K562 (cell line): ENCODE results near the gene CAPZA1. TPM values are rescaled to one million over a fixed set of nuclear protein-coding genes. Genes with fewer than 3 reads are reported as not detected.
A peak's percentile ranks its signal among the peaks of the same experiment; 100 is the strongest.

Experiments
- CREM ChIP-seq: IDR thresholded peaks from 2 replicates; pipeline ENCODE4 v1.6.1; 2014; ENCODE audit warnings: antibody characterized with exemption, low read depth
- ERF ChIP-seq: fragments of 450-650 bp; formaldehyde crosslinking; IDR thresholded peaks from 2 replicates; pipeline ENCODE4 v1.4.0; 2020; ENCODE audit warnings: mild to moderate bottlenecking, mixed read lengths
- GTF2F1 ChIP-seq: IDR thresholded peaks from 2 replicates; pipeline ENCODE4 v1.6.1; 2011; ENCODE audit warnings: low read depth, low read length, improper control_type of control experiment
- HDAC8 ChIP-seq: fragments of 450-650 bp; IDR thresholded peaks from 2 replicates; pipeline ENCODE4 v1.6.1; 2016; ENCODE audit warnings: mild to moderate bottlenecking, missing genetic modification characterization, moderate library complexity, missing compliant biosample characterization
- HIVEP1 ChIP-seq: fragments of 250-450 bp; sonication (Bioruptor Pico); IDR thresholded peaks from 2 replicates; pipeline ENCODE4 v1.4.0; 2020; ENCODE audit warnings: mild to moderate bottlenecking
- MLX ChIP-seq, 2 experiments: fragments of 450-650 bp in 1 of 2; sonication (generic) in 1 of 2; formaldehyde crosslinking; conservative IDR thresholded peaks; 2 replicates each; pipeline versions ENCODE4 v1.4.0 to v1.8.1; 2020 to 2022; ENCODE audit warnings: mild to moderate bottlenecking in 1 of 2, missing genetic modification reagents in 1 of 2
- OTX1 ChIP-seq: fragments of 450-650 bp; formaldehyde crosslinking; IDR thresholded peaks from 2 replicates; pipeline ENCODE4 v1.4.0; 2022; ENCODE audit warnings: mild to moderate bottlenecking
- RBM17 ChIP-seq: fragments of 200-400 bp; formaldehyde crosslinking; IDR thresholded peaks from 2 replicates; pipeline ENCODE4 v1.6.1; 2017; ENCODE audit warnings: low read depth, mild to moderate bottlenecking, low read length, borderline replicate concordance
- SAP30 ChIP-seq: fragments of 200-600 bp; sonication (generic); IDR thresholded peaks from 2 replicates; pipeline ENCODE4 v1.6.1; 2012; ENCODE audit warnings: borderline replicate concordance, low read depth, mild to moderate bottlenecking, moderate library complexity, low read length, control low read depth, inconsistent platforms; ENCODE audit not compliant: insufficient read depth, poor library complexity, severe bottlenecking
- SMAD1 ChIP-seq: fragments of 150-350 bp; IDR thresholded peaks from 2 replicates; pipeline ENCODE4 v1.6.1; 2014; ENCODE audit warnings: low read length, low read depth; ENCODE audit not compliant: partially characterized antibody
- SMAD3 ChIP-seq: fragments of 450-650 bp; formaldehyde crosslinking; conservative IDR thresholded peaks from 2 replicates; pipeline ENCODE4 v1.4.0; 2020; ENCODE audit warnings: mild to moderate bottlenecking
- SMAD4 ChIP-seq: fragments of 250-450 bp; sonication (Bioruptor Pico); conservative IDR thresholded peaks from 2 replicates; pipeline ENCODE4 v1.8.0; 2021; ENCODE audit warnings: inconsistent platforms, mild to moderate bottlenecking, moderate library complexity
- SREBF2 ChIP-seq: sonication (generic); formaldehyde crosslinking; IDR thresholded peaks from 2 replicates; pipeline ENCODE4 v1.4.0; 2020; ENCODE audit warnings: mild to moderate bottlenecking, missing genetic modification reagents
- THRB ChIP-seq: fragments of 450-650 bp; formaldehyde crosslinking; conservative IDR thresholded peaks from 2 replicates; pipeline ENCODE4 v1.4.0; 2022; ENCODE audit warnings: mild to moderate bottlenecking, missing genetic modification characterization
- ZHX1 ChIP-seq: fragments of 150-350 bp; conservative IDR thresholded peaks from 2 replicates; pipeline ENCODE4 v1.6.1; 2014; ENCODE audit warnings: low read length
- ZKSCAN3 ChIP-seq: fragments of 250-450 bp; sonication (Bioruptor Pico); IDR thresholded peaks from 2 replicates; pipeline ENCODE4 v1.4.0; 2020
- ZNF232 ChIP-seq: sonication (generic); formaldehyde crosslinking; IDR thresholded peaks from 2 replicates; pipeline ENCODE4 v1.8.0; 2022; ENCODE audit warnings: mild to moderate bottlenecking, missing genetic modification reagents
- ZNF583 ChIP-seq: fragments of 250-450 bp; sonication (Bioruptor Pico); IDR thresholded peaks from 2 replicates; pipeline ENCODE4 v1.4.0; 2020
- ZNF639 ChIP-seq, 2 experiments: fragments of 200-800 bp in 1 of 2; sonication (Bioruptor generic) in 1 of 2; sonication (generic) in 1 of 2; formaldehyde crosslinking in 1 of 2; IDR thresholded peaks in 1 of 2; conservative IDR thresholded peaks in 1 of 2; 2 replicates each; pipeline versions ENCODE4 v1.5.0 to v1.6.1; 2016 to 2020; ENCODE audit warnings: missing compliant biosample characterization in 1 of 2, missing genetic modification characterization in 1 of 2, missing genetic modification reagents in 1 of 2
- polyA plus RNA-seq, 8 experiments: library from polyadenylated mRNA; depleted of rRNA in 4 of 8; stranded (reverse) in 5 of 8; unstranded in 3 of 8; fragments of >200 nt; fragmentation: Nextera tagmentation in 2 of 8; fragmentation: Illumina TruSeq in 1 of 8; extraction: Ambion mirVana in 2 of 8; extraction: Trizol in 1 of 8; gene quantifications; 2 replicates each; pipeline versions ENCODE4 v1.2.1 to v1.2.3, GENCODE V29; 2011 to 2014; ENCODE audit warnings: inconsistent platforms in 1 of 8, missing spikeins in 1 of 8
- total RNA-seq, 7 experiments: library from RNA; depleted of rRNA in 6 of 7; stranded (reverse); fragments of >200 nt in 6 of 7; fragmentation: Illumina TruSeq in 2 of 7; extraction: Trizol in 2 of 7; gene quantifications; 2 replicates each; pipeline versions ENCODE4 v1.2.1 to v1.2.3, GENCODE V29; 2011 to 2021; ENCODE audit warnings: low replicate concordance in 1 of 7

CAPZA1 gene
- total and polyA plus RNA-seq, 9 of the 15 experiments (the other 6 are each of a cell fraction or from before 2014, with no cell fraction given), result 237 to 1,020 (median 306) TPM

- TF ChIP-seq ZNF639 (CRISPR knock-in tag; conservative IDR thresholded peaks at IDR 0.05 in 1 of 2, IDR thresholded peaks at IDR 0.05 in 1 of 2), result peak in 1 of 2 experiments; percentile 71; a peak in 2 of 4 replicates
- TF ChIP-seq SREBF2 (CRISPR knock-in tag), result no peak
- 0 out of 2 replicates have a peak, but pooled peaks have one; percentile 29 for TF ChIP-seq ERF
- TF ChIP-seq THRB (CRISPR knock-in tag), result peak; percentile 58; the same call in 1 of the 2 replicates
- TF ChIP-seq SMAD1, result peak; percentile 86
- no peak for TF ChIP-seq ZNF232 (CRISPR knock-in tag)
- TF ChIP-seq ZHX1, result no peak
- TF ChIP-seq HIVEP1 (CRISPR knock-in tag), result 0 out of 2 replicates have a peak, but pooled peaks have one; percentile 5
- no peak for TF ChIP-seq HDAC8 (tag)
- TF ChIP-seq SAP30, result peak; percentile 33
- no peak for TF ChIP-seq ZKSCAN3
- no peak for TF ChIP-seq SMAD3 (CRISPR knock-in tag)
- 0 out of 2 replicates have a peak, but pooled peaks have one; percentile 56 for TF ChIP-seq SMAD4 (CRISPR knock-in tag)
- TF ChIP-seq ZNF583 (CRISPR knock-in tag), result 0 out of 2 replicates have a peak, but pooled peaks have one; percentile 10
- peak; percentile 98 for TF ChIP-seq CREM
- TF ChIP-seq RBM17, result no peak
- 0 out of 4 replicates have a peak, but pooled peaks of 1 of the 2 experiments have one; percentile 0 for TF ChIP-seq MLX (CRISPR knock-in tag; conservative IDR thresholded peaks at IDR 0.05)
- peak; percentile 47; the same call in 1 of the 2 replicates for TF ChIP-seq OTX1 (CRISPR knock-in tag)
- TF ChIP-seq GTF2F1, result peak; percentile 70; the same call in 1 of the 2 replicates
Observed at GRCh38 chr1:112619518-112620376, at the start of gene CAPZA1 (continued).
